K562 (cell line): ENCODE results near the gene ENTREP3. TPM values are rescaled to one million over a fixed set of nuclear protein-coding genes. Genes with fewer than 3 reads are reported as not detected.

Experiments used
- CBFB ChIP-seq: sonication (generic); formaldehyde crosslinking; IDR thresholded peaks from 2 replicates; pipeline ENCODE4 v1.4.0; 2020; ENCODE audit warnings: mild to moderate bottlenecking, missing genetic modification reagents
- CBX3 ChIP-seq, 2 experiments: IDR thresholded peaks; 1 replicate in 1 of 2; 2 replicates in 1 of 2; pipeline ENCODE4 v1.6.1; 2012; ENCODE audit warnings: inconsistent platforms in 2 of 2, low read length in 2 of 2, borderline replicate concordance in 1 of 2, control low read depth in 1 of 2
- CLOCK ChIP-seq: fragments of 250-450 bp; sonication (Bioruptor Pico); IDR thresholded peaks from 2 replicates; pipeline ENCODE4 v1.4.0; 2020; ENCODE audit warnings: mild to moderate bottlenecking, moderate library complexity, borderline replicate concordance
- ELK1 ChIP-seq: sonication (generic); formaldehyde crosslinking; IDR thresholded peaks from 2 replicates; pipeline ENCODE4 v1.8.1; 2022; ENCODE audit warnings: missing genetic modification reagents
- FOSL1 ChIP-seq: fragments of 200-800 bp; sonication (Bioruptor generic); conservative IDR thresholded peaks from 2 replicates; pipeline ENCODE4 v1.6.1; 2016; ENCODE audit warnings: missing genetic modification characterization, missing compliant biosample characterization
- FOXJ3 ChIP-seq: sonication (generic); formaldehyde crosslinking; IDR thresholded peaks from 2 replicates; pipeline ENCODE4 v1.4.0; 2020; ENCODE audit warnings: mild to moderate bottlenecking, missing genetic modification reagents
- HDAC8 ChIP-seq: fragments of 450-650 bp; IDR thresholded peaks from 2 replicates; pipeline ENCODE4 v1.6.1; 2016; ENCODE audit warnings: mild to moderate bottlenecking, missing genetic modification characterization, moderate library complexity, missing compliant biosample characterization
- HINFP ChIP-seq: fragments of 450-650 bp; conservative IDR thresholded peaks from 2 replicates; pipeline ENCODE4 v1.6.1; 2016; ENCODE audit warnings: missing genetic modification characterization, low read depth, mild to moderate bottlenecking, control low read depth, missing compliant biosample characterization
- HSF4 ChIP-seq: fragments of 250-450 bp; sonication (Bioruptor Pico); IDR thresholded peaks from 2 replicates; pipeline ENCODE4 v2.1.2; 2022; ENCODE audit warnings: mild to moderate bottlenecking, moderate library complexity, borderline replicate concordance
- KHSRP ChIP-seq: fragments of 450-650 bp; IDR thresholded peaks from 2 replicates; pipeline ENCODE4 v1.6.1; 2017
- MLX ChIP-seq, 2 experiments: fragments of 450-650 bp in 1 of 2; sonication (generic) in 1 of 2; formaldehyde crosslinking; conservative IDR thresholded peaks; 2 replicates each; pipeline versions ENCODE4 v1.4.0 to v1.8.1; 2020 to 2022; ENCODE audit warnings: mild to moderate bottlenecking in 1 of 2, missing genetic modification reagents in 1 of 2
- MXD1 ChIP-seq: fragments of 250-450 bp; sonication (Bioruptor Pico); IDR thresholded peaks from 2 replicates; pipeline ENCODE4 v1.8.0; 2021; ENCODE audit warnings: borderline replicate concordance, mild to moderate bottlenecking, moderate library complexity; ENCODE audit not compliant: poor library complexity, severe bottlenecking
- SETDB1 ChIP-seq: IDR thresholded peaks from one replicate; pipeline ENCODE4 v1.6.1; 2012; ENCODE audit warnings: low read length, control low read depth, inconsistent platforms
- SMAD4 ChIP-seq: fragments of 250-450 bp; sonication (Bioruptor Pico); conservative IDR thresholded peaks from 2 replicates; pipeline ENCODE4 v1.8.0; 2021; ENCODE audit warnings: inconsistent platforms, mild to moderate bottlenecking, moderate library complexity
- TAF1 ChIP-seq: IDR thresholded peaks from 2 replicates; pipeline ENCODE4 v1.6.1; 2011; ENCODE audit warnings: mild to moderate bottlenecking, low read length, moderate library complexity; ENCODE audit not compliant: insufficient read depth, control insufficient read depth, severe bottlenecking; ENCODE audit errors: extremely low read depth
- THRB ChIP-seq: fragments of 450-650 bp; formaldehyde crosslinking; conservative IDR thresholded peaks from 2 replicates; pipeline ENCODE4 v1.4.0; 2022; ENCODE audit warnings: mild to moderate bottlenecking, missing genetic modification characterization
- ZC3H11A ChIP-seq: IDR thresholded peaks from 2 replicates; pipeline ENCODE4 v1.6.1; 2012; ENCODE audit warnings: low read depth, low read length, improper control_type of control experiment
- ZFP36 ChIP-seq: fragments of 150-350 bp; IDR thresholded peaks from 2 replicates; pipeline ENCODE4 v1.6.1; 2018; ENCODE audit warnings: low read length, low read depth; ENCODE audit not compliant: partially characterized antibody
- ZKSCAN3 ChIP-seq: fragments of 250-450 bp; sonication (Bioruptor Pico); IDR thresholded peaks from 2 replicates; pipeline ENCODE4 v1.4.0; 2020
- polyA plus RNA-seq, 8 experiments: library from polyadenylated mRNA; depleted of rRNA in 4 of 8; stranded (reverse) in 5 of 8; unstranded in 3 of 8; fragments of >200 nt; fragmentation: Nextera tagmentation in 2 of 8; fragmentation: Illumina TruSeq in 1 of 8; extraction: Ambion mirVana in 2 of 8; extraction: Trizol in 1 of 8; gene quantifications; 2 replicates each; pipeline versions ENCODE4 v1.2.1 to v1.2.3, GENCODE V29; 2011 to 2014; ENCODE audit warnings: inconsistent platforms in 1 of 8, missing spikeins in 1 of 8
- total RNA-seq, 7 experiments: library from RNA; depleted of rRNA in 6 of 7; stranded (reverse); fragments of >200 nt in 6 of 7; fragmentation: Illumina TruSeq in 2 of 7; extraction: Trizol in 2 of 7; gene quantifications; 2 replicates each; pipeline versions ENCODE4 v1.2.1 to v1.2.3, GENCODE V29; 2011 to 2021; ENCODE audit warnings: low replicate concordance in 1 of 7

The ENTREP3 gene
- total and polyA plus RNA-seq, 9 of the 15 experiments (the other 6 are each of a cell fraction or from before 2014, with no cell fraction given), result 1.9 to 41.8 (median 5.9) TPM

GRCh38 chr1:155227261-155228095 lies 27.8 kb downstream of the ENTREP3 start (continued):
- TF ChIP-seq MXD1 (CRISPR knock-in tag) (no peak), CLOCK (CRISPR knock-in tag) (no peak), CBX3 (IDR thresholded peaks at IDR 0.05; ENCODE audit: borderline replicate concordance in 1 of 2, low read length in 2 of 2) (no peak), HSF4 (CRISPR knock-in tag) (no peak), TAF1 (peak; percentile 81), SMAD4 (CRISPR knock-in tag) (no peak), ZFP36 (no peak), ZKSCAN3 (no peak), MLX (CRISPR knock-in tag; conservative IDR thresholded peaks at IDR 0.05) (no peak), THRB (CRISPR knock-in tag) (no peak), SETDB1 (no peak), FOSL1 (tag) (0 out of 2 replicates have a peak, but pooled peaks have one; percentile 11), FOXJ3 (CRISPR knock-in tag) (no peak), HINFP (tag) (no peak), KHSRP (no peak; the same call in 1 of the 2 replicates), ELK1 (CRISPR knock-in tag) (no peak), ZC3H11A (no peak), HDAC8 (no peak), CBFB (CRISPR knock-in tag) (no peak)
